NCI-H2227 treated with DMSO at 0.1 percent for 48 hours (cell line): ENCODE measurements around the gene STT3B.
"Not testable (repeated sequence)": the region's sequence is repeated elsewhere in the genome, so short reads cannot be mapped to it uniquely, and the experiment has no call there.

Experiments
- DNase-seq: peaks from one replicate; lab custom pipeline; 2025; lab: John Stamatoyannopoulos, UW

Gene STT3B

DNA sequence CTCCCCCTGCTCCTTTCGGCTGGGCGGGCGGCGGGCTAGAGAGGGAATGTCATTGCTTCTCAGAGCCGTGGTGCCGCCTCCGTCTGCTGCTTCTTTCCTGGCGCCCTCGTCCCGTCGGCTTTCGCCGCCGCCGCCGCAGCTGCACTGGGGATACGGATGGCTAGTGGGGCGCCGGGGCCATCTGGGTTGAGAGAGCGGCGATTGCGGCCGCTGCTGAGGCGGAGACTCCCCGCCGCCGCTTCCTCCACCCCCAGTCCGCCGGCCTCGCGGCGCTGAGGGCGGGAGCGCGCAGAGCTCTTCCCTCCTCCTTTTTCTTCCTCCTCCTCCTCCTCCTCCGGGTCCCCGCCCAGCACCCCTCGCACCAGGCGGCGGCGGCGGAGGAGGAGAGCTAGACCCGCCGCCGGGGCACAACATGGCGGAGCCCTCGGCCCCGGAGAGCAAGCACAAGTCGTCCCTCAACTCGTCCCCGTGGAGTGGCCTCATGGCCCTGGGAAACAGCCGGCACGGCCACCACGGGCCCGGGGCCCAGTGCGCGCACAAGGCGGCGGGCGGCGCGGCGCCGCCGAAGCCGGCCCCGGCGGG lies at the start of gene STT3B:
Gene STT3B, plus strand, starts transcription at position 339 of the 582 bp plus-strand sequence. Its CDS starts 74 bp downstream, at position 413.
- no peak for DNase-seq

DNA sequence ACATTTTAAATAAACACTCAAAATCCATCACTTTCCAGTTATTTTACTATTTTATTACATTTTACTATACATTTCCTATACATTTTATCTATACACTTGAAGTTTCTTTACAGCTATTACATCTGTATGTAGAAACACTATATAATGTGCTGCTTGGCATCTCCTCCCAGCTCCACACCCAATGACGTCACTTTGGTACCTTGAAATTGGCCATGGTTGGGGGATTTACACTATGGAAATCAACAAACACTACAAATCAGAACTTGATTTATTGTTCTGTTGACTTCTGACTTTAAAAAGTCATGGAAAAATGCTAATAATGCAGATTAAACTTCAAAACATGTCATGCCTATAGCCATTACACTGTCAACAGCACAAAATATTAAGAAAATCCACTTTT lies 48.9 kb upstream of the STT3B start:
- DNase-seq: no peak

GRCh38 chr3:31485196-31485595 lies 47.5 kb upstream of the STT3B start:
- DNase-seq: no peak

- no peak for DNase-seq
Measured at GRCh38 chr3:31486865-31487533, 45.7 kb upstream of the STT3B start.

GRCh38 chr3:31488475-31489017 lies 44.2 kb upstream of the STT3B start:
- DNase-seq: no peak

DNA sequence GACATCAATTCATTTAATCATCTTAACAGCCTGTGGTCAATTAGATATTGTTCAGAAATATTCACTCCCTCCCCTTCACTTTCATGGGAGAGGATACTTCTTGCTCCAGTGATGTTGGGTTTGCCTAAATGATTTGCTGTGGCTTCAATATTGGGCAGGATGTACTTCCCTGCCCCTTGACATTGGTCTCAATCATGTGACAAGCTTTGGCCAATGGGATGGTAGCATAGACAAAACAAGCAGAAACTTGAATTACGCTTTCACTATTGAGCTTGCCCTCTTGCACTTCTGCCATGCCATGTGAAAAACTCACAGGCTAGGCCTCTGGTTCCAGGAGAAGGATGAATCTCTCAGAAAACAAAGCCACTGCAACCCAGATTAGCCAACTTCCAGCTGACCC lies 42.2 kb upstream of the STT3B start:
- no peak for DNase-seq

GRCh38 chr3:31491660-31492059 lies 41.1 kb upstream of the STT3B start:
- DNase-seq: no peak

- no peak for DNase-seq
Measured at GRCh38 chr3:31493149-31493548, 39.6 kb upstream of the STT3B start.

DNA sequence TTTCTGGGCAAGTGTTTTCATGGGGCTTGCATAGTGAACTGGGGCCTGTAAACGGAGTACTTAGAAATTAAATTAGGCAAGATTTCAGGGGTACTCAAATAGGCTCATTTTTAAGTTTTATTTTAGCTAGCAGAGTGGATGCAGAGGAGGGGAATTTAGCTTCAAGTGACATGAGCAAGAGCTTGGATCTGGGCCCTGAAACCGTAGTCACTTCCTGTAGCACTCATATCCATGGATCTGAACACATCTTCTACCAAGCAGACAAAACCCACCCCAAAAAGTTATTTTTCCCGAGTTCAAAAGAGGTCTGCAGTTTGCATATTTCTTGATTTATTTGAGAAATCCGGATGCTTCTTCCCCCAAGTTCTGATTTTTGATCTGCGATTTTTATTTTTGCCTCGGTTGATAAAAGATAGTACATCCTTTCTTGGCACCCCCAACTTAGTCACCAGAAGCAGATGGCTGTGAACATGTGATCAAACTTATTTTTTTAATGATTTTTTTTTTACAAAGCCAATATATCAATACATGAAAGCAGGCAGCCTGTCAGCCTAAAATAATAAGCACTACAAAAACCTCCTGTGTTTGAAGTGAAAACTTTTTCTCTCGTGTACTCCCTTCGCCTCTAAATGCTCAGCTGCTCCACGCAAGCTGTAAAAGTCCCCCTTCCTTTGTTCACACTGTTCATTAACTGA lies 36.6 kb upstream of the STT3B start:
- DNase-seq: no peak

- DNase-seq: no peak
Measured at GRCh38 chr3:31498791-31499190, 33.9 kb upstream of the STT3B start.

DNA sequence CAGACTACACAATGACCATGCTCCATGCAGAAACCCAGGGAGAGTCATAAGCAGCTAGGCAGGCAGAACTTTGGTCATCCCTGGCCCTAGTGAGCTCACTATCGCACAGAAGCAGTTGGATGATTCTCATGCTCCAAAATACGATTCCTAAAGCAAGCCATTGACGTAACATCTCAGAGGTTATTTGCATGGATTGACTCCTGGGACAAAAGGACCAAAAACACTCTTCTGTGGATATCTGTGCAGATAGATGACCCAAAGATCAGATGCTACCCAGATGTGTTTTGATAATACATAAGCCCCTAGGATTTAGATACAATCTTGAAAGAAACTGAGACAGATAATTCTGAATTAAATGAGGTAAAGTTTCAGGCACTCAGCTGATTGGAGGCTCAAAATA lies 33.4 kb upstream of the STT3B start:
- no peak for DNase-seq

DNA sequence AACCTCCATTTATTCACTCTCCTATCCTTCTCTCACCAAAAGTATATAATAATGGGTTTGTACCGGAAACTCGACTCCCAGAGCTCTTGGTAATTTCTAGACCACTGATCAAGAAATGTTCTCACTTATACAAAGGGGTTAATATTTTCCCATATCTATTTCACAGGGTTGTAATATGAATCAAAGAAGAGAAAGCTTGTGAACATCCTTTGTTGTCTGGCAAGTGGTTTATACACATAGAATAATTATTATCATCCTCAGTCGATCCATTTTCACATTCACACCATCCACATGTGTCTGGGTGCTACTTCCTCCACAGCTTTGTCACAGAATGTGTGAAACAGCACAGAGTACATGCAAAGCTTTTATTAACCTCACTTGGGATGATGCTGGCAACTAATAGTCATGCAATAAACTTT lies 29.9 kb upstream of the STT3B start:
- no peak for DNase-seq

GRCh38 chr3:31503456-31503855 lies 29.3 kb upstream of the STT3B start:
- peak; percentile 13 for DNase-seq

GRCh38 chr3:31504230-31504629 lies 28.5 kb upstream of the STT3B start:
- no peak for DNase-seq

DNA sequence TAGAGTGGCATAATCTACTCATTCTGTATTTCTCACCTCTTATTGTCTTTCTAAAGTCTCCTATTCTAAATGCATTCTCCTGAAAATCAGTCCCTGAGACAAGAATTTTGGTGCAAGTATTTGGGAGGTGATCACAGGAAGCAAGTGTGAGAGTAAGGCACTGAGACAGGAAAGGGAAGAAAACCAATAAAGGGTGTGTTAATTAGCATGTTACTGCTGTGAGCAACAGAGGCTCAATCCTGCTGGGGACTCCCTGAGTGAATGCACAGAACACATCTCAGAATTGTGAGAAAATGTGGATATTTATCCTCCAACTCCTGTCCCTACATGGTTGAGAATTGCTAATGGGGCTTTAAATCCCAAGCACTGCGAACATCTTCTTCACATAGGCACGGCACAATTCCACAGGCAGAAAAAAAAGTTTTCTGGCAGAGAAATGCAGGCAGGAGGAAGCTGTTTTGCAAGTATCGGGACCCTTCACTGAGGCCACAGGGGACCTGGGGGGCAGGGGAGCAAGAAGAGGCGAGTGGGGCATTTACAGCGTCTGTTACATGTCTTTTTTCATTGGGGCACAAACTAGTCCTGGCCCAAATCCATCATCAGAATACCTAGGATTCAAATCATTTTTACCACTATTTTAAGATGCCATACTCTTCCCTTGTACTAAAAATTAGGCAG lies 27.2 kb upstream of the STT3B start:
- DNase-seq: no peak

DNA sequence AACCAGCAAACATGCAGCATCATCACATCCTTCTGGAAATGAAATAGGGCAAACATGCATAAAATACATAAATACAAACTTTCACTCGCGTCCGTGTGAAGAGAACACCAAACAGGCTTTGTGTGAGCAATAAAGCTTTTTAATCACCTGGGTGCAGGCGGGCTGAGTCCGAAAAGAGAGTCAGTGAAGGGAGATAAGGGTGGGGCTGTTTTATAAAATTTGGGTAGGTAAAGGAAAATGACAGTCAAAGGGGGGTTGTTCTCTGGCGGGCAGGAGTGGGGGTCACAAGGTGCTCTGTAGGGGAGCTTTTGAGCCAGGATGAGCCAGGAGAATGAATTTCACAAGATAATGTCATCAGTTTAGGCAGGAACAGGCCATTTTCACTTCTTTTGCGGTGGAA lies 26.2 kb upstream of the STT3B start:
- DNase-seq: not testable (repeated sequence)

DNA sequence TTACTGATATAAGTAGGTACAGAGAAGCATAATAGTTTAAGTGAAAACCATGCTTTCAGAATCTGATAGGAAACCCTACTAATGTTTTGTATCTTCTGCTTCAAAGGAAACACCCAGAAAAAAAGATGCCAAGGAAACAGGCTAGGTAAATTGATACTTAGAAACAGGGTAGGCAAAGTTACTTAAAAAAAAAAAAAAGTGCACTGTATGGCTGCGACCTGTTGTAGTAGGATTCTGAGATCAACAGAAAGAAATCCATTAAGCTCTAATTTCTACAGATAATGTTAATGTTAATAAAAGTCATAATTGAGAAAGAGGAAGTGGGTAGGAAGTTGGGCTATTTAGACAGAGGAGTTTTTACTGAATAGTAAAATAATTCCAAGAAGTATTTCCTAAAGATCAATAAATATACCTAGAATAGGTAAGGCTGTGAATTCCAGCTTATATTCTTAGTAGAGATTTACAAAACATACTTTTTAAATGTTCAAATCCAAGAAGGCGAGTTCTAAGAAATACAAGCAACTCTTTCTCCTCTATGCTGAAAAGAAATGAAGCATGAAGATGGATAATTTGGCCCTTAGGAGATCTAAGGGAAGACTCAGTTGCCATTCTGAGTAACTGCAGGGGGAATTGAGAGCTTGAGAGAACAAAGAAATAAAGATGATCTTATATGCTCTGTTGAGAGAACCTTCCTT lies 24.1 kb upstream of the STT3B start:
- no peak for DNase-seq

DNA sequence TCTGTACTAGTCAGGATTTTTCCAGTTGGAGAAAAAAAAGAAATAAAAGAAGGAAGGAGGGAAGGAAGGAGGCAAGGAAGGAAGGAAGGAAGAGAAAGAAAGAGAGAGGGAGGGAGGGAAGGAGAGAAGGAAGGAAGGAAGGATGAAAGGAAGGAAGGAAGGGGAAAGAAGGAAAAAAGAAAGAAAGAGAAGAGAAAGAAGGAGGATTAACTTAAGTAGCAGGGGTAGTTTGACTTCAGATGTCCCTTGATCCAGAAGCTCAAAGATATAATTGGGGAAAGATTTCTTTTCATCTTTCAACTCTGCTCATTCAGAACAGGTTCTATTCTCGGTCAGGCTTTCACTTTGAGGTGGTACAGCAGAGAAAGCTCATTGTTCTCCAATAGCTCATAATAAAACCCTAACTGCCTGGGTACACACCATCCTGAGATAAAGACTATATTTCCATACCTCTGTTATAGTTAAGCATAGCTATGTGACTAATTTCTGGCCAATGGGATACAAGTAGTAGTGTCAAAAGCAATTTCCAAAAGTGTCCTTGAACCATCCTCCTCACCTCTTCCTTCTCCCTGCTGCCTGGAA lies 23.5 kb upstream of the STT3B start:
- DNase-seq: no peak

DNA sequence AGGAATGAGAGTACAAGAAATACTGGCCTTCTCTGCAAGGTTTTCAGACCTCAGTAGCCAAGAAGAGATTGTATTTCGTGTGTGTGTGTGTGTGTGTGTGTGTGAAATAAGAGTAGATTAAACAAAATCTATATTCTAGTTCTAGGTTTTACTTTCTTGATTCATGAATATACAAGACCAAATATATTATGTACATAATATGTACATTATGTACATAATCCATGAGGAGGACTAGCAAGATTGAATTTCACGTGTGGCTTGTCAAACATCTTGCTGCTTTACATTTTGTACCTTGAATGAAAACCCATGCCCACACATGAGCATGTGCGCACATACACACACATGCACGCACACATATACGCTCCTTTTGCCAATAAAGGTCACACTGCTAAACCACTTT lies 18.2 kb upstream of the STT3B start:
- DNase-seq: no peak

DNA sequence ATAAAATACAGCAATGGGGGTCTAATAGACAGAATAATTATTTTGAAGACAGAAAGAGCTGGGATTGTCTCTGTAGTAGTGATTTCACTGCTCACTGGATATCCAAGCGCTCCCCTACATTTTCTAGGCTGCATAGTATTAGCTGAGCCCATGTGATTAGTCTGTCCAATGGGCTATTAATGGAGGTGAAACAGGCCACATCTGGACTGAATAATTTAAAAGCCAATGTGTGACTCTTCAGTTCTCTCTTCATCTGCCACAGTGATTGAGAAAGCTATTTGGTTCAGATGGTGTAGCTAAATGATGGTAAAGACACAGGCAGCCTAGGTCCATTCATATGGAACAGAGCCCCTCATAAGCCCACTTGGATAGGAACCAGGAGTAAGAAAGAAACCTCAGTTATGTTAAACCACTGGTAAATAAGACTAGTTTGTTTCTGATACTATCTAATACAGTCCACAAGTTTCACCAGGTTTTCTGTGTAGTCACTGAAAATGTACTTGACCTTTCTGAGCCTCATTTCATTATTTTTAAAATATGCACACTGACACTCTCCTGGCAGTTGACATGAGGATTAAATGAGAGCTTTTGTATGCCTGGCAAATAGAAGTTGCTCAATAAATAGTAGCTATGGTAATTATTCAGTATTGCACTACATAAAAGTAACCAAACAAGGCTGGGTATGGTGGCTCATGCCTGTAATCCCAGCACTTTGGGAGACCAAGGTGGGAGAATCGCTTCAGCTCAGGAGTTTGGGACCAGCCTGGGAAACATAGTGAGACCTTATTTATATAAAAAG lies 17.0 kb upstream of the STT3B start:
- DNase-seq: no peak

DNA sequence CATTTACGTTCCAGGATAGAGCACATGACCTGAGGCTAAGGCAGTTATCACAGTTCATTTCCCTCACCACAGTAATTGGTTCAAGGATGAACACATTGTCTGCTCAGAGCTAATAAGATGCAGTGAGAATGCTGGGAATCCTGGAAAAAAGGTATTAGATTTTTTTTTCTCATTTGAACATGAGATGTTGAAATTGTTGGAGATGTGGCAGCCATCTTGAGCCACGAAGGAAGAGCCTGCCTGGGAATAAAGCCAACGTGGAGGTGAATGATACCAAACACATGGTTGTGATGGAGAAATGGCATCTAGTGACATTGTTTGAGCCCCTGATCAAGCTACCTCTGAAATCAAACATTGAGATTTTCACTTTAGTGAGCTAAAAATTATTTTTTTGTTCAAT lies 16.0 kb upstream of the STT3B start:
- no peak for DNase-seq
